ENCODE measurements around the gene PXK. TPM values are rescaled to one million over a fixed set of nuclear protein-coding genes. Genes with fewer than 3 reads are reported as not detected.

The PXK gene
- total RNA-seq, 2 experiments from 2014 or later = 22.2 to 23.6 TPM

DNA sequence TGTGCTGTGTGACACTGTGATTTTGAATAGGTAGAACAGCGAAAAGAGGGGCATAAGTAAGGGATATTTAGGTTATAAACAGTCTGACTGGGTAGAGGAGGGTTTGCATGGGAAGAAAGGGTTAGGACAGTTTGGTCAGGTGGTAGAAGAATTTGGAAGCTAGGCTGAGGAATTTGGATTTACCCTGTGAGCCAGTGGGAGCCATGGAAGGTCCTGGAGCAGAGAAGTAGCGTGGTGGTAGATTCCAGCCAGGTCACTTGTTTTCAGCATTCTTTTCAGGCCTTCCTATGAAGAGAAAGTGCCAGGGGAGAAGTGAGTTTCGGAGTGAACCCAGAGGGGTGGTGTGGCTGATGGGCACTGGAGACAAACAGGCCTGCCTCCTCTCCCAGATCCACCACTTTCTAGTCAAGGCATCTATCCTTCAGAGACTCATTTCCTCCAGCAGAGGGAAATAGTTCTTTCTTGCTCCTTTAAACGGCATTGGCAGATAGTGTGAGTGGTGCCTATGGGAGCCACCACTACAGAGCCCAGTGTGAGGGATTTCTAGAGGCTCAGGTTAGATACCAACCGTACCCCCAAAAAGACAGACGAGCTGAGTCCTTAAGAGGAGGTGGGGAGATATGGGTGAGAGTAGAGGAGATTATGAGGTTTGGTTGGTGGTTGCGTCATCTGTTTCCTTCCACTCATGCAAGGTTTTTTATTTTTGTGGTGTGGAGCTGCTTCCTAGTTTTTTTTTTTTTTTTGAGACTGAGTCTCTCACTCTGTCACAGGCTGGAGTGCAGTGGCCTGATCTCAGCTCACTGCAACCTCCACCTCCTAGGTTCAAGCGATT is 21.2 kb downstream of the PXK start:
- TF ChIP-seq, protein P1, sequence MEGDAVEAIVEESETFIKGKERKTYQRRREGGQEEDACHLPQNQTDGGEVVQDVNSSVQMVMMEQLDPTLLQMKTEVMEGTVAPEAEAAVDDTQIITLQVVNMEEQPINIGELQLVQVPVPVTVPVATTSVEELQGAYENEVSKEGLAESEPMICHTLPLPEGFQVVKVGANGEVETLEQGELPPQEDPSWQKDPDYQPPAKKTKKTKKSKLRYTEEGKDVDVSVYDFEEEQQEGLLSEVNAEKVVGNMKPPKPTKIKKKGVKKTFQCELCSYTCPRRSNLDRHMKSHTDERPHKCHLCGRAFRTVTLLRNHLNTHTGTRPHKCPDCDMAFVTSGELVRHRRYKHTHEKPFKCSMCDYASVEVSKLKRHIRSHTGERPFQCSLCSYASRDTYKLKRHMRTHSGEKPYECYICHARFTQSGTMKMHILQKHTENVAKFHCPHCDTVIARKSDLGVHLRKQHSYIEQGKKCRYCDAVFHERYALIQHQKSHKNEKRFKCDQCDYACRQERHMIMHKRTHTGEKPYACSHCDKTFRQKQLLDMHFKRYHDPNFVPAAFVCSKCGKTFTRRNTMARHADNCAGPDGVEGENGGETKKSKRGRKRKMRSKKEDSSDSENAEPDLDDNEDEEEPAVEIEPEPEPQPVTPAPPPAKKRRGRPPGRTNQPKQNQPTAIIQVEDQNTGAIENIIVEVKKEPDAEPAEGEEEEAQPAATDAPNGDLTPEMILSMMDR (IDR thresholded peaks at IDR 0.05) = no peak
- ChIA-PET CTCF (interaction anchor here (1.1 to 2.7 kb wide), 3 partner anchors 9 to 47 kb away, joined by 3 to 8 read pairs (median 5); partner anchors contain the start of genes HTD2 and RPP14), POLR2A (interaction anchor here (1.6 kb wide), 1 partner anchor 18 kb away, joined by 4 read pairs; no protein-coding TSS in a partner anchor)
- peaks cover 12% of the 10 kb centered on the region for H3K36me3 Mint-ChIP-seq (ENCODE audit: low read depth)
- H3K9me3 Mint-ChIP-seq = no peaks in the 10 kb centered on the region
- intact Hi-C loops (cut with micrococcal nuclease) = no loop called here
- no peaks in the 10 kb centered on the region for H3K27me3 Mint-ChIP-seq
- peaks cover 53% of the 10 kb centered on the region for H3K4me1 Mint-ChIP-seq (ENCODE audit: low read depth)
- H3K27ac Mint-ChIP-seq = peak overlapping the region; percentile 89
- peak overlapping the region; percentile 51 for H3K4me3 Mint-ChIP-seq
- ATAC-seq (peak; percentile 62), DNase-seq (peak; percentile 58)

DNA sequence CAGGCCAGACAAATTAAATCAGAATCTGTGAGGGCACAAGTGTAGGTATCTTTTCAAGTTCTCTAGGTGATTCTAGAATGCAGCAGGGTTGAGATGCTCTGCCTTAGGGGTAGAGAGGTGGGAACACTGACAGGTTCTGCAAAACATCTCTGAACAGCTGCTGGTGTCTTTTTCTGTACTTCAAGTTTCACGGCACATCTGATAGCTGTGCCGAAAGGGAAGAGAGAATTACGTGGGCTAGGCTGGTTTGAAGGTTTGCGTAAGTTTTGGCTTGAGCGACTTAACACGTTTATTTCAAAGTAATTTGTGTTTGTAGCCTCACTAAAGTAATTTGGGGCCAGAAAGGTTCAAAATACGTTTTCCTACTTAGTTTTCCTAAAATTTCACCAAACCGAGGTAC is 22.5 kb downstream of the PXK start:
- Mint-ChIP-seq H3K36me3 (ENCODE audit: low read depth) (peaks cover 3% of the 10 kb centered on the region), H3K27ac (peak overlapping the region; percentile 15), H3K27me3 (no peaks in the 10 kb centered on the region), H3K4me1 (ENCODE audit: low read depth) (peaks cover 44% of the 10 kb centered on the region), H3K9me3 (no peaks in the 10 kb centered on the region), H3K4me3 (no peak overlapping the region)
- TF ChIP-seq, protein P1 (IDR thresholded peaks at IDR 0.05) = no peak
- ATAC-seq = no peak
- intact Hi-C loops (cut with micrococcal nuclease) = no loop called here
- ChIA-PET POLR2A (no interaction called here), CTCF (interaction anchor here (1.3 to 2.7 kb wide), 2 partner anchors 12 to 49 kb away, joined by 3 to 8 read pairs; partner anchors contain the start of genes HTD2 and RPP14)
- no peak for DNase-seq

DNA sequence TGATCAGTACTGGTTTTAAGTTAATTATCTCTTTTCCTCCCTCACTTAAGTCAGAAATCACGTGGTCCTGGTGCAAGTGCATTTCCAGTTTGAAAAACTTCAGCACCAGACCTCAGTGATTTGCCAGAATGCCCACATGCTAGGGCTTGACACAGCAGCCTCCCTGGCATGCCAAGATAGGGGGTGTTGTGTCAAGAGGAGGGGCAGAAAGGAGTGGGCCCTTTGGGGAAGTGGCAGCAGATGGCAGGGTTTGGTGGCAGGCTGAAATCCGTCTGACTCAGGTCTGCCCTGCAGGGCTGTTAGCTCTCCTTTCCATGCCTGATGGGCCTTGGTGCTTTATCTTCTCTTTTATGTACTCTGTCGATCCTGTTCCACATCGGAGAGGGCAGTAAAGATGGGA is 23.4 kb downstream of the PXK start:
- ChIA-PET CTCF (interaction anchor here (0.7 to 1.3 kb wide), 2 partner anchors 11 to 17 kb away, joined by 3 read pairs; no protein-coding TSS in a partner anchor), POLR2A (interaction anchor here (0.7 to 1.4 kb wide), 3 partner anchors 24 to 338 kb away, joined by 3 to 4 read pairs (median 3); no protein-coding TSS in a partner anchor)
- H3K4me3 Mint-ChIP-seq = no peak overlapping the region
- TF ChIP-seq, protein P1 (IDR thresholded peaks at IDR 0.05) = no peak
- H3K27ac Mint-ChIP-seq = no peak overlapping the region
- ATAC-seq (no peak), DNase-seq (no peak)
- no peaks in the 10 kb centered on the region for H3K9me3 Mint-ChIP-seq
- H3K4me1 Mint-ChIP-seq (ENCODE audit: low read depth) = peaks cover 36% of the 10 kb centered on the region
- intact Hi-C loops (cut with micrococcal nuclease) = no loop called here
- peaks cover 1% of the 10 kb centered on the region for H3K36me3 Mint-ChIP-seq (ENCODE audit: low read depth)
- H3K27me3 Mint-ChIP-seq = no peaks in the 10 kb centered on the region

DNA sequence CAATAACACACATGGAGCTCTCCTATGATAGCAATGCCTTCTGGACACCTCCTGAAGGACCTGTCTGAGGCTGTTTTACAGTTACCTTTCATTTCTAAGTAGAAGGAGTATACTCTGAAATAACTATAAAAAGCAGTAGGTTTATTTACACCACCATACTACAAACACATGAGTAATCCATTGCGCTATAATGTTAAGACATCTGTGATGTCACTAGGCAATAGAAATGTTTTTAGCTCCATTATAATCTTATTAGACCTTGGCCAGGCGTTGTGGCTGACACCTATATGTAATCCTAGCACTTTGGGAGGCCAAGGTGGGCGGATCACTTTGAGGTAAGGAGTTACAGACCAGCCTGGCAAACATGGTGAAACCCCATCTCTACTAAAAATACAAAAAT is 24.7 kb downstream of the PXK start:
- intact Hi-C loops (cut with micrococcal nuclease) = no loop called here
- H3K27ac Mint-ChIP-seq = peak overlapping the region; percentile 78
- CTCF ChIA-PET = no interaction called here

More for the DNA sequence above, 24.7 kb downstream of the PXK start:
- TF ChIP-seq, protein P1 (IDR thresholded peaks at IDR 0.05) = no peak
- no peaks in the 10 kb centered on the region for H3K27me3 Mint-ChIP-seq
- peaks cover 1% of the 10 kb centered on the region for H3K36me3 Mint-ChIP-seq (ENCODE audit: low read depth)
- POLR2A ChIA-PET = interaction anchor here (1.4 kb wide), 1 partner anchor 31 kb away, joined by 3 read pairs; no protein-coding TSS in a partner anchor
- no peak for ATAC-seq
- no peak overlapping the region for H3K4me3 Mint-ChIP-seq
- peak; percentile 46 for DNase-seq
- peaks cover 30% of the 10 kb centered on the region for H3K4me1 Mint-ChIP-seq (ENCODE audit: low read depth)
- no peaks in the 10 kb centered on the region for H3K9me3 Mint-ChIP-seq

Measured in activated CD8-positive, alpha-beta T cell treated with anti-CD3 and anti-CD28 coated beads for 36 hours (primary cell).